Measurements from ENCODE around the gene DENR. TPM values are rescaled to one million over a fixed set of nuclear protein-coding genes. Genes with fewer than 3 reads are reported as not detected.

Gene DENR
- total RNA-seq, 4 donors from 2014 or later, result 3.6 to 31.6 (median 23.5) TPM

DNA sequence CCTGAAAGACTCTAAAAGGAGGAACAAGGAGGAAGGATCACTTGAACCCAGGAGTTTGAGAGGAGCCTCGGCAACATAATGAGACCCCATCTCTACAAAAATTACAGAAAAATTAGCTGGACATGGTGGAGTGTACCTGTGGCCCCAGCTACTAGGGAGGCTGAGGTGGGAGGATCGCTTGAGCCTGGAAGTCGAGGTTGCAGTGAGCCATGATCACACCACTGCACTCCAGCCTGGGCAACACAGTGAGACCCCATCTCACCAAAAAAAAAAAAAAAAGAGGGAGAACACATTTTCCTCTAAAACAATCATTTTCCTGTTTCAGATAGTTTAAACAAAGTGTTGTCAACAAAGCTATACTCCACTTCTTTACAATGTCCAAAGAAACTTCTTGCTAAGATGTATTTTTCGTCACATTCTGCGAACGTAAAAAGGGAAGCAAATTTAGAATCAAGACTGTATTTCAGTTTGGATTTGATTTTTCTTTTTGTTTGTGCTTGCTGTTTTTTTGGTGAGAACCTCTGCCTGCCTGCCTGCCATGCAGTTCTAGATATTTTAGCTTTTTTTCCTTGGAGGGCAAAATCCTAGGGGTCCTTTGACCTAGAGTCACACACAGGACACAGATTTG lies 27.1 kb upstream of the DENR start:
- no peak for TF ChIP-seq POLR2A (IDR thresholded peaks at IDR 0.05)
- TF ChIP-seq EP300 (IDR thresholded peaks at IDR 0.05; ENCODE audit: low read depth), result no peak
- TF ChIP-seq, protein P1, sequence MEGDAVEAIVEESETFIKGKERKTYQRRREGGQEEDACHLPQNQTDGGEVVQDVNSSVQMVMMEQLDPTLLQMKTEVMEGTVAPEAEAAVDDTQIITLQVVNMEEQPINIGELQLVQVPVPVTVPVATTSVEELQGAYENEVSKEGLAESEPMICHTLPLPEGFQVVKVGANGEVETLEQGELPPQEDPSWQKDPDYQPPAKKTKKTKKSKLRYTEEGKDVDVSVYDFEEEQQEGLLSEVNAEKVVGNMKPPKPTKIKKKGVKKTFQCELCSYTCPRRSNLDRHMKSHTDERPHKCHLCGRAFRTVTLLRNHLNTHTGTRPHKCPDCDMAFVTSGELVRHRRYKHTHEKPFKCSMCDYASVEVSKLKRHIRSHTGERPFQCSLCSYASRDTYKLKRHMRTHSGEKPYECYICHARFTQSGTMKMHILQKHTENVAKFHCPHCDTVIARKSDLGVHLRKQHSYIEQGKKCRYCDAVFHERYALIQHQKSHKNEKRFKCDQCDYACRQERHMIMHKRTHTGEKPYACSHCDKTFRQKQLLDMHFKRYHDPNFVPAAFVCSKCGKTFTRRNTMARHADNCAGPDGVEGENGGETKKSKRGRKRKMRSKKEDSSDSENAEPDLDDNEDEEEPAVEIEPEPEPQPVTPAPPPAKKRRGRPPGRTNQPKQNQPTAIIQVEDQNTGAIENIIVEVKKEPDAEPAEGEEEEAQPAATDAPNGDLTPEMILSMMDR (IDR thresholded peaks at IDR 0.05), result no peak
- no peak for TF ChIP-seq POLR2AphosphoS5 (IDR thresholded peaks at IDR 0.05)
- in situ Hi-C loops (cut with MboI; ENCODE audit: low pct_ligation_motif_present in 1 of 4, low pct_unique_long_range_greater_than_20kb in 1 of 4, low sequenced_read_pairs in 3 of 4), result no loop called here
- no peak overlapping the region for H3K27ac ChIP-seq

DNA sequence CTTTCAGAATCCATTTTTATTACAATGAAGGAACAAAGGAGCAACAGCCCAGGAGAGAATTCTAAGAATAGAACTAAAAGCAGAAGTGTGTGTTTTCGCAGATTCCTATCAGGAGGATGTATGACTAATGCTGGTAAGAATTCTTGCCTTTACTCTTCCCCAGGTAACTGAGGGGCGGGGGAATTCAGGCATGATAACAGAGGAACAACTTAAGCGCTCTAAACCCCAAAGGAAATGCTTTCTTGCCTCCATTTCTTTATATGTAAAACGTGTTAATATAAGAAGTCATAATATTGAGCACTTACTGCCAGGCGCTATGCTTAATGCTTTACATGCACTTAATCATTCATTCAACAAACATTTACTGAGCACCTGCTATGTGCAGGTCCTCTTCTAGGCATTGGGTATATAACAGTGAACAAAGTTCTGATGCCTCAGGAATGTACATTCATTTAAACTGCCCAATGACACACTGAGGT lies 26.5 kb upstream of the DENR start:
- Histone ChIP-seq H3K9me3 (no peaks in the 10 kb centered on the region), H3K4me3 (no peak overlapping the region), H3K27ac (no peak overlapping the region), H3K4me1 (no peaks in the 10 kb centered on the region), H3K27me3 (no peaks in the 10 kb centered on the region), H3K36me3 (no peaks in the 10 kb centered on the region)
- no peak for DNase-seq
- in situ Hi-C loops (cut with MboI; ENCODE audit: low pct_ligation_motif_present in 1 of 4, low pct_unique_long_range_greater_than_20kb in 1 of 4, low sequenced_read_pairs in 3 of 4) (no loop called here), intact Hi-C loops (cut with DNase I; ENCODE audit: low total_unique reads) (no loop called here)
- TF ChIP-seq POLR2AphosphoS5 (IDR thresholded peaks at IDR 0.05) (no peak), POLR2A (IDR thresholded peaks at IDR 0.05) (no peak), EP300 (IDR thresholded peaks at IDR 0.05; ENCODE audit: low read depth) (no peak)
- TF ChIP-seq, protein P1 (IDR thresholded peaks at IDR 0.05), result no peak
- 52 to 54% methylated on average over 5 of the region's 5 CpGs for WGBS, 2 donors (ENCODE audit: low coverage in 1 of 2)

More for the DNA sequence above, 27.1 kb upstream of the DENR start:
- intact Hi-C loops (cut with DNase I; ENCODE audit: low total_unique reads), result no loop called here
- H3K36me3 ChIP-seq, result no peaks in the 10 kb centered on the region
- WGBS, 2 donors (ENCODE audit: low coverage in 1 of 2), result 89 to 95% methylated on average over 5 to 6 of the region's 6 CpGs
- no peaks in the 10 kb centered on the region for H3K27me3 ChIP-seq
- no peaks in the 10 kb centered on the region for H3K4me1 ChIP-seq
- no peak for DNase-seq
- no peak overlapping the region for H3K4me3 ChIP-seq
- no peaks in the 10 kb centered on the region for H3K9me3 ChIP-seq

DNA sequence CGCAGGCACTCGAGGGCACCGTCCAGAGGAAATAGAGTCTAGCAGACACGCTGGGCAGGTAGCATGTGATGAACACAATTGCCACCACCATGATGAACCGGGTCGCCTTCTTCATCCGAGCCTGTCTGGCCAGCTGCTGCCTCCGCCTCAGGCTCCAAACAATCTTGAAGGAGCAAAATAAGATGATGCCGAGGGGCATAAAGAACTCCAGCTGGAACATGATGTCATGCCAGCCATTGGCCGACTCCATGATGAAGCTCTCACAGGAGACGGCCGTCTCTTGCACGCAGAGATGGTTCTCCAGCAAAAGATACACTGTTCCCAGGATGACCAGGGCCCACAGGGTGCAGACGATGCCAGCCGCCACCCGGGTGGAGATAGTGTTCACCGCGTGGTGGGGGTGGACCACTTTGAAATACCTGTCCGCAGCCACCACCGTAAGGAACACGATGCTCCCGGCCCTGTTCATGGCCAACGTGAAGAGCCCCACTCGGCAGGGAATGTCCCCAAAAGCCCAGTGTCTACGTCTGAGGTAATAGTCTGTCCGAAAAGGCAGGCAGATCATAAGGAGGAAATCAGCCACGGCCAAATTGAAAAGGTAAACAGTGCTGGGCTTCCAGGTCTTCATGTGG lies 22.9 kb upstream of the DENR start:
- Histone ChIP-seq H3K9me3 (no peaks in the 10 kb centered on the region), H3K4me1 (no peaks in the 10 kb centered on the region), H3K4me3 (no peak overlapping the region), H3K36me3 (no peaks in the 10 kb centered on the region), H3K27ac (no peak overlapping the region), H3K27me3 (no peaks in the 10 kb centered on the region)
- DNase-seq, result no peak
- 91% methylated on average over 27 of the region's 27 CpGs; no CpG with 5 or more reads in 1 of the 2 donors for WGBS, 2 donors (ENCODE audit: low coverage in 1 of 2)
- TF ChIP-seq, protein P1 (IDR thresholded peaks at IDR 0.05), result no peak
- TF ChIP-seq POLR2A (IDR thresholded peaks at IDR 0.05) (no peak), POLR2AphosphoS5 (IDR thresholded peaks at IDR 0.05) (no peak), EP300 (IDR thresholded peaks at IDR 0.05; ENCODE audit: low read depth) (no peak)
- intact Hi-C loops (cut with DNase I; ENCODE audit: low total_unique reads), result no loop called here
- in situ Hi-C loops (cut with MboI; ENCODE audit: low pct_ligation_motif_present in 1 of 4, low pct_unique_long_range_greater_than_20kb in 1 of 4, low sequenced_read_pairs in 3 of 4), result no loop called here

GRCh38 chr12:122730215-122731014 lies 22.2 kb upstream of the DENR start, which contains the start of gene HCAR1:
Gene HCAR1, minus strand, starts transcription at chr12:122730844. Its CDS starts 505 bp downstream, at chr12:122730339.
- no peak for DNase-seq
- intact Hi-C loops (cut with DNase I; ENCODE audit: low total_unique reads), result no loop called here
- TF ChIP-seq POLR2A (IDR thresholded peaks at IDR 0.05), result no peak
- no peak for TF ChIP-seq EP300 (IDR thresholded peaks at IDR 0.05; ENCODE audit: low read depth)
- no peak for TF ChIP-seq POLR2AphosphoS5 (IDR thresholded peaks at IDR 0.05)
- TF ChIP-seq, protein P1 (IDR thresholded peaks at IDR 0.05), result no peak
- Histone ChIP-seq H3K4me3 (peak within 1 kb of the TSS in 1 of 4 donors; percentile 22), H3K27me3 (no peaks in the 10 kb centered on the region), H3K27ac (no peak within 1 kb of the TSS), H3K4me1 (no peaks in the 10 kb centered on the region), H3K9me3 (no peaks in the 10 kb centered on the region), H3K36me3 (no peaks in the 10 kb centered on the region)
- in situ Hi-C loops (cut with MboI; ENCODE audit: low pct_ligation_motif_present in 1 of 4, low pct_unique_long_range_greater_than_20kb in 1 of 4, low sequenced_read_pairs in 3 of 4), result no loop called here
- 57 to 69% methylated on average over 24 to 31 of the region's 32 CpGs for WGBS, 2 donors (ENCODE audit: low coverage in 1 of 2)

Data from transverse colon (tissue), 4 donors.